ENCODE data around the gene SGK1.

The SGK1 gene

DNA sequence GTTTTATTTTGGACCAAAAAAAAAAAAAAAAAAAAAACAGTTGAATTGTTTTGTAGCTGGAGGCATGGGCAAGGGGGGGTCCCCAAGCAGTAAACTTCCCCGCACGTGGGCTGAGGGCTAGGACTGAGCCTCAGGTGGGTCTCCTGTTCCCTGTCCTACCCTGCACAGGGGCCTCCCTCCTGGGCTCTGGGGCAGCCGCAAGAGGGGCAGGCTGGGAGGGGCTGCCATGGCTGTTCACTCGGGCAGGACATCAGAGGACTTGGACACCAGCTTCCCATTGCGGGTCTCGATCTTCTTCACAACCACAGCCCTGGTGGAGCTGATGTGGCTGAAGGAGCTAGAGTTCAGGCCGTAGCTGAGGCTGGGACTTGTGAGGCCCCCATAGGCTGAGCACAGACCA is 21.1 kb downstream of the SGK1 start:
- Histone ChIP-seq H3K27ac (peak overlapping the region; percentile 91), H3K4me2 (ENCODE audit: low read length) (peak overlapping the region; percentile 65), H3K9me3 (ENCODE audit: control insufficient read depth, low read length) (no peaks in the 10 kb centered on the region), H3K4me3 (ENCODE audit: low read depth, low read length) (peak overlapping the region; percentile 36), H3K79me2 (peaks cover 49% of the 10 kb centered on the region), H3K36me3 (ENCODE audit: control insufficient read depth, insufficient read depth, low read length) (no peaks in the 10 kb centered on the region), H2AFZ (no peak overlapping the region), H3K27me3 (ENCODE audit: control insufficient read depth, insufficient read depth, low read length) (no peaks in the 10 kb centered on the region), H3K4me1 (peaks cover 49% of the 10 kb centered on the region), H3K9ac (no peak overlapping the region)
- no peak for TF ChIP-seq CTCF (IDR thresholded peaks at IDR 0.05)

GRCh38 chr6:134295953-134296553 is 21.9 kb downstream of the SGK1 start:
- TF ChIP-seq CTCF (IDR thresholded peaks at IDR 0.05), result no peak

GRCh38 chr6:134293659-134294161 is 24.2 kb downstream of the SGK1 start:
- Histone ChIP-seq H3K27me3 (ENCODE audit: control insufficient read depth, insufficient read depth, low read length) (no peaks in the 10 kb centered on the region), H3K9ac (no peak overlapping the region), H3K4me3 (ENCODE audit: low read depth, low read length) (peak overlapping the region; percentile 17), H2AFZ (no peak overlapping the region), H3K27ac (peak overlapping the region; percentile 91), H3K36me3 (ENCODE audit: control insufficient read depth, insufficient read depth, low read length) (no peaks in the 10 kb centered on the region), H3K79me2 (peaks cover 42% of the 10 kb centered on the region), H3K9me3 (ENCODE audit: control insufficient read depth, low read length) (no peaks in the 10 kb centered on the region), H3K4me1 (peaks cover 48% of the 10 kb centered on the region), H3K4me2 (ENCODE audit: low read length) (peak overlapping the region; percentile 14)
- TF ChIP-seq CTCF (IDR thresholded peaks at IDR 0.05), result no peak

More at GRCh38 chr6:134295953-134296553, 21.9 kb downstream of the SGK1 start:
- peaks cover 48% of the 10 kb centered on the region for H3K79me2 ChIP-seq
- H3K4me3 ChIP-seq (ENCODE audit: low read depth, low read length), result peak overlapping the region; percentile 36
- peaks cover 49% of the 10 kb centered on the region for H3K4me1 ChIP-seq
- peak overlapping the region; percentile 12 for H2AFZ ChIP-seq
- no peak overlapping the region for H3K9ac ChIP-seq
- no peaks in the 10 kb centered on the region for H3K36me3 ChIP-seq (ENCODE audit: control insufficient read depth, insufficient read depth, low read length)
- H3K4me2 ChIP-seq (ENCODE audit: low read length), result peak overlapping the region; percentile 65
- H3K27me3 ChIP-seq (ENCODE audit: control insufficient read depth, insufficient read depth, low read length), result no peaks in the 10 kb centered on the region
- no peaks in the 10 kb centered on the region for H3K9me3 ChIP-seq (ENCODE audit: control insufficient read depth, low read length)
- peak overlapping the region; percentile 91 for H3K27ac ChIP-seq

DNA sequence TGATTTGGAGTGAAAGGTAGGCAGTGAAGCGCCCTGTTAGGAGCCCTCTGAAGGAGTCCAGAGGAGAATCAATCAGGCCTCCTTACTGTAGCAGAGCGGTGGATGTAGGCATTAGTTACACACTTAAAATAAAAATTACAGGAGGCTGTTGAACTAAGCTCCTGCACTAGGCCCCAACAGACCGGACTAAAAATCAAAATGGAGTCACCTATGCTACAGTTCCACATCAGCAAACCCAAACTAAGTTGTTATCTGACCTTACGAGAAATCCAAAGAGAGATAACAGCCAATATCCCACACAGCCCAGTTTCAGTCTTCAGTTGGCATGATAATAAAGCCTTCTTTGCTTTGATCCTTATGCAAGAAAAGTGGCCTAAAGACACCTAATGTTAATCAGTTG is 26.8 kb downstream of the SGK1 start:
- Histone ChIP-seq H3K27me3 (ENCODE audit: control insufficient read depth, insufficient read depth, low read length) (no peaks in the 10 kb centered on the region), H2AFZ (no peak overlapping the region), H3K4me1 (peaks cover 53% of the 10 kb centered on the region), H3K4me2 (ENCODE audit: low read length) (no peak overlapping the region), H3K9me3 (ENCODE audit: control insufficient read depth, low read length) (no peaks in the 10 kb centered on the region), H3K27ac (peak overlapping the region; percentile 91), H3K4me3 (ENCODE audit: low read depth, low read length) (no peak overlapping the region), H3K36me3 (ENCODE audit: control insufficient read depth, insufficient read depth, low read length) (no peaks in the 10 kb centered on the region), H3K79me2 (peaks cover 35% of the 10 kb centered on the region), H3K9ac (no peak overlapping the region)
- TF ChIP-seq CTCF (IDR thresholded peaks at IDR 0.05), result no peak

- Histone ChIP-seq H3K27ac (peak overlapping the region; percentile 91), H3K27me3 (ENCODE audit: control insufficient read depth, insufficient read depth, low read length) (no peaks in the 10 kb centered on the region)
Observed at GRCh38 chr6:134289204-134289575, 28.7 kb downstream of the SGK1 start.

More at GRCh38 chr6:134289204-134289575, 28.7 kb downstream of the SGK1 start:
- peak overlapping the region; percentile 41 for H3K4me3 ChIP-seq (ENCODE audit: low read depth, low read length)
- H3K4me2 ChIP-seq (ENCODE audit: low read length), result peak overlapping the region; percentile 27
- no peak overlapping the region for H3K9ac ChIP-seq
- peaks cover 38% of the 10 kb centered on the region for H3K4me1 ChIP-seq
- no peaks in the 10 kb centered on the region for H3K9me3 ChIP-seq (ENCODE audit: control insufficient read depth, low read length)
- no peaks in the 10 kb centered on the region for H3K36me3 ChIP-seq (ENCODE audit: control insufficient read depth, insufficient read depth, low read length)
- TF ChIP-seq CTCF (IDR thresholded peaks at IDR 0.05), result no peak
- H2AFZ ChIP-seq, result no peak overlapping the region
- H3K79me2 ChIP-seq, result peaks cover 37% of the 10 kb centered on the region

All from parathyroid adenoma (tissue), 2 donors.